Neutrophil (primary cell): ENCODE results near the gene SFSWAP.

Experiments used
- H3K27ac ChIP-seq: fragments of 200-600 bp; sonication (generic); 2 replicates; pipeline ENCODE4 v1.5.1; 2016; ENCODE audit warnings: mild to moderate bottlenecking, moderate library complexity
- H3K27me3 ChIP-seq: fragments of 200-600 bp; sonication (generic); 2 replicates; pipeline ENCODE4 v1.6.0; 2016; ENCODE audit warnings: mild to moderate bottlenecking
- H3K36me3 ChIP-seq: fragments of 200-600 bp; sonication (generic); 2 replicates; pipeline ENCODE4 v1.5.1; 2017
- H3K4me1 ChIP-seq, 2 experiments: fragments of 200-600 bp in 1 of 2; sonication (generic) in 1 of 2; 1 replicate in 1 of 2; 2 replicates in 1 of 2; pipeline versions ENCODE4 v1.5.1 to v1.6.1; 2013 to 2016; ENCODE audit warnings: low read depth in 1 of 2, low read length in 1 of 2, mild to moderate bottlenecking in 1 of 2, moderate library complexity in 1 of 2; ENCODE audit not compliant: control insufficient read depth in 1 of 2, insufficient read depth in 1 of 2
- H3K4me3 ChIP-seq, 2 experiments: fragments of 200-600 bp in 1 of 2; sonication (generic) in 1 of 2; 1 replicate in 1 of 2; 2 replicates in 1 of 2; pipeline ENCODE4 v1.5.1; 2013 to 2016; ENCODE audit warnings: low read depth in 1 of 2, low read length in 1 of 2, mild to moderate bottlenecking in 1 of 2, moderate library complexity in 1 of 2
- H3K9me3 ChIP-seq: fragments of 200-600 bp; sonication (generic); 2 replicates; pipeline ENCODE4 v1.5.1; 2016
- CTCF ChIP-seq: fragments of 200-600 bp; sonication (generic); IDR thresholded peaks from 2 replicates; pipeline ENCODE4 v1.5.1; 2016; ENCODE audit warnings: antibody characterized with exemption

Gene SFSWAP

GRCh38 chr12:131817241-131817640 lies 106.4 kb downstream of the SFSWAP start:
- peaks cover 21 to 30% of the 10 kb centered on the region in 2 experiments for H3K4me1 ChIP-seq
- no peak overlapping the region for H3K27ac ChIP-seq
- no peak overlapping the region for H3K4me3 ChIP-seq
- no peaks in the 10 kb centered on the region for H3K36me3 ChIP-seq
- TF ChIP-seq CTCF: no peak
- no peaks in the 10 kb centered on the region for H3K27me3 ChIP-seq
- no peaks in the 10 kb centered on the region for H3K9me3 ChIP-seq

GRCh38 chr12:131818821-131819585 lies 108.1 kb downstream of the SFSWAP start:
- no peaks in the 10 kb centered on the region for H3K9me3 ChIP-seq
- peak overlapping the region; percentile 64 for H3K27ac ChIP-seq
- peak overlapping the region; percentile 28 to 51 for H3K4me3 ChIP-seq
- H3K36me3 ChIP-seq: no peaks in the 10 kb centered on the region
- no peak for TF ChIP-seq CTCF
- peaks cover 21 to 30% of the 10 kb centered on the region in 2 experiments for H3K4me1 ChIP-seq
- H3K27me3 ChIP-seq: peaks cover 3% of the 10 kb centered on the region

- no peaks in the 10 kb centered on the region for H3K36me3 ChIP-seq
- H3K4me3 ChIP-seq: no peak overlapping the region
- peaks cover 16 to 19% of the 10 kb centered on the region in 2 experiments for H3K4me1 ChIP-seq
- H3K27me3 ChIP-seq: peaks cover 55% of the 10 kb centered on the region
- no peak for TF ChIP-seq CTCF
- no peak overlapping the region for H3K27ac ChIP-seq
- no peaks in the 10 kb centered on the region for H3K9me3 ChIP-seq
These were observed 113.6 kb downstream of the SFSWAP start for GRCh38 chr12:131824450-131824849.

GRCh38 chr12:131825146-131825892 lies 114.4 kb downstream of the SFSWAP start:
- H3K9me3 ChIP-seq: no peaks in the 10 kb centered on the region
- TF ChIP-seq CTCF: no peak
- H3K4me3 ChIP-seq: no peak overlapping the region
- peaks cover 22 to 26% of the 10 kb centered on the region in 2 experiments for H3K4me1 ChIP-seq
- no peak overlapping the region for H3K27ac ChIP-seq
- no peaks in the 10 kb centered on the region for H3K36me3 ChIP-seq
- peaks cover 64% of the 10 kb centered on the region for H3K27me3 ChIP-seq

GRCh38 chr12:131826097-131826928 lies 115.4 kb downstream of the SFSWAP start:
- peaks cover 30 to 36% of the 10 kb centered on the region in 2 experiments for H3K4me1 ChIP-seq
- no peaks in the 10 kb centered on the region for H3K36me3 ChIP-seq
- H3K9me3 ChIP-seq: no peaks in the 10 kb centered on the region
- peaks cover 74% of the 10 kb centered on the region for H3K27me3 ChIP-seq
- H3K4me3 ChIP-seq: no peak overlapping the region
- H3K27ac ChIP-seq: no peak overlapping the region
- TF ChIP-seq CTCF: no peak
